ENCODE data around the gene RHBG.

RHBG gene

GRCh38 chr1:156428746-156429288, 59.8 kb downstream of the RHBG start:
- no peak for DNase-seq

- DNase-seq = no peak
Observed at GRCh38 chr1:156429313-156430060, 60.5 kb downstream of the RHBG start.

- no peak for DNase-seq
Observed at GRCh38 chr1:156430303-156430702, 61.3 kb downstream of the RHBG start.

GRCh38 chr1:156430866-156431265, 61.9 kb downstream of the RHBG start:
- DNase-seq = no peak

GRCh38 chr1:156431366-156431765, 62.4 kb downstream of the RHBG start:
- no peak for DNase-seq

- DNase-seq = no peak
Observed at GRCh38 chr1:156431769-156432668, 63.0 kb downstream of the RHBG start.

GRCh38 chr1:156432669-156433018, 63.6 kb downstream of the RHBG start:
- DNase-seq = no peak

GRCh38 chr1:156433032-156433431, 64.0 kb downstream of the RHBG start:
- DNase-seq = no peak

GRCh38 chr1:156433602-156434001, 64.6 kb downstream of the RHBG start:
- no peak for DNase-seq

Data from activated CD8-positive, alpha-beta memory T cell treated with anti-CD3 and anti-CD28 coated beads, Interleukin-2, amount 50 U/mL, for 4 hours (primary cell).